Panc1 (cell line): Measurements from ENCODE around the gene UNC93A. TPM values are rescaled to one million over a fixed set of nuclear protein-coding genes. Genes with fewer than 3 reads are reported as not detected.

Experiments used
- ATAC-seq: fragments of 200-7000 bp; cut with Tn5 transposase; 2 replicates; pipeline ENCODE4 v1.9.1; 2020; ENCODE audit warnings: mild to moderate bottlenecking, moderate library complexity
- BruUV-seq: library from RNA; stranded (reverse); fragments of 400-500 nt; replicated peaks from 2 replicates; lab custom pipeline; 2021; lab: Mats Ljungman, UMichigan
- CTCF ChIA-PET: fragments of 300-600 bp; sonication (Branson Sonifier 250); formaldehyde crosslinking; loops from one replicate; lab custom pipeline; 2022; ENCODE audit warnings: antibody characterized with exemption; lab: Charles Lee
- POLR2A ChIA-PET: fragments of 300-600 bp; sonication (Branson Sonifier 250); formaldehyde crosslinking; loops from one replicate; lab custom pipeline; 2022; ENCODE audit warnings: antibody characterized with exemption; lab: Charles Lee
- DNase-seq: peaks from one replicate; pipeline ENCODE4 v3.0.0-alpha.2; 2010; ENCODE audit warnings: low read depth, low spot score
- H3K27ac ChIP-seq: 2 replicates; pipeline ENCODE4 v1.5.1; 2011; ENCODE audit warnings: mild to moderate bottlenecking, low read length, inconsistent platforms
- H3K27me3 ChIP-seq: fragments of 200-500 bp; sonication (Bioruptor generic); 2 replicates; pipeline ENCODE4 v1.6.0; 2014; ENCODE audit warnings: low read length, inconsistent platforms; ENCODE audit not compliant: control insufficient read depth, insufficient read depth
- H3K36me3 ChIP-seq: fragments of 200-500 bp; sonication (Bioruptor generic); 2 replicates; pipeline ENCODE4 v1.5.1; 2014; ENCODE audit warnings: inconsistent platforms, mild to moderate bottlenecking, low read length, moderate library complexity; ENCODE audit not compliant: control insufficient read depth, insufficient read depth
- H3K4me1 ChIP-seq: 2 replicates; pipeline ENCODE4 v1.5.1; 2011; ENCODE audit warnings: inconsistent platforms, mild to moderate bottlenecking, low read length, moderate library complexity; ENCODE audit not compliant: control insufficient read depth, insufficient read depth
- H3K4me3 ChIP-seq, 2 experiments: 2 replicates each; pipeline ENCODE4 v1.5.1; 2011 to 2012; ENCODE audit warnings: low read depth in 2 of 2, low read length in 2 of 2, mild to moderate bottlenecking in 2 of 2, inconsistent platforms in 1 of 2, moderate library complexity in 1 of 2
- H3K9me3 ChIP-seq: fragments of 200-500 bp; sonication (Bioruptor generic); 2 replicates; pipeline ENCODE4 v1.5.1; 2014; ENCODE audit warnings: low read depth, mild to moderate bottlenecking, inconsistent platforms, low read length, moderate library complexity; ENCODE audit not compliant: control insufficient read depth, insufficient read depth
- CTCF ChIP-seq: fragments of 450-650 bp; IDR thresholded peaks from 2 replicates; pipeline ENCODE4 v1.5.1; 2017; ENCODE audit warnings: mild to moderate bottlenecking
- POLR2AphosphoS5 ChIP-seq: IDR thresholded peaks from 2 replicates; pipeline ENCODE4 v1.6.1; 2012; ENCODE audit warnings: mild to moderate bottlenecking, low read depth, low read length, moderate library complexity
- REST ChIP-seq, 2 experiments: IDR thresholded peaks; 2 replicates each; pipeline ENCODE4 v1.6.1; 2011 to 2012; ENCODE audit warnings: low read depth in 2 of 2, control low read depth in 1 of 2, low read length in 1 of 2, mild to moderate bottlenecking in 1 of 2, moderate library complexity in 1 of 2; ENCODE audit not compliant: insufficient read depth in 1 of 2
- SIN3A ChIP-seq: IDR thresholded peaks from 2 replicates; pipeline ENCODE4 v1.6.1; 2012; ENCODE audit warnings: low read depth, mild to moderate bottlenecking, low read length, moderate library complexity, borderline replicate concordance; ENCODE audit not compliant: insufficient read depth
- TCF7L2 ChIP-seq: IDR thresholded peaks from 2 replicates; pipeline ENCODE4 v1.6.1; 2011; ENCODE audit warnings: mild to moderate bottlenecking, low read depth, low read length, inconsistent platforms
- in situ Hi-C: cut with HindIII; loops from 2 replicates; pipeline ENCODE4 v1.10.0; 2016; ENCODE audit warnings: low sequenced_read_pairs, low pct_unique_long_range_greater_than_20kb
- intact Hi-C: fragments of 100-400 bp; cut with micrococcal nuclease; formaldehyde crosslinking; loops from one replicate; pipeline ENCODE4 v1.10.0; 2022; ENCODE audit not compliant: unreplicated experiment
- total RNA-seq: library from RNA; stranded (reverse); gene quantifications from one replicate; pipeline ENCODE4 v1.2.1, GENCODE V29; 2021; ENCODE audit not compliant: unreplicated experiment

UNC93A gene
- total RNA-seq, 1 experiment from 2014 or later, result not detected

GRCh38 chr6:167294651-167295494 lies 3.8 kb downstream of the UNC93A start:
- no peak overlapping the region for H3K27ac ChIP-seq
- H3K36me3 ChIP-seq, result no peaks in the 10 kb centered on the region
- H3K4me3 ChIP-seq, result no peak overlapping the region
- ChIA-PET POLR2A (no interaction called here), CTCF (interaction anchor here (0.5 kb wide), 1 partner anchor 171 kb away, joined by 3 read pairs; no protein-coding TSS in a partner anchor)
- no peaks in the 10 kb centered on the region for H3K9me3 ChIP-seq
- ATAC-seq (no peak), DNase-seq (no peak)
- TF ChIP-seq SIN3A (no peak), POLR2AphosphoS5 (no peak), REST (IDR thresholded peaks at IDR 0.05; ENCODE audit: insufficient read depth in 1 of 2, low read depth in 2 of 2, low read length in 1 of 2) (no peak), CTCF (no peak), TCF7L2 (no peak)
- in situ Hi-C loops (no loop called here), intact Hi-C loops (no loop called here)
- H3K4me1 ChIP-seq, result no peaks in the 10 kb centered on the region
- BruUV-seq, result no TSS peak
- H3K27me3 ChIP-seq, result peaks cover 9% of the 10 kb centered on the region

- intact Hi-C loops (no loop called here), in situ Hi-C loops (no loop called here)
- Histone ChIP-seq H3K4me1 (no peaks in the 10 kb centered on the region), H3K27ac (no peak overlapping the region), H3K4me3 (no peak overlapping the region), H3K36me3 (no peaks in the 10 kb centered on the region), H3K9me3 (no peaks in the 10 kb centered on the region), H3K27me3 (peaks cover 7% of the 10 kb centered on the region)
- no peak for DNase-seq
- TF ChIP-seq REST (IDR thresholded peaks at IDR 0.05; ENCODE audit: insufficient read depth in 1 of 2, low read depth in 2 of 2, low read length in 1 of 2) (no peak), CTCF (no peak), TCF7L2 (no peak), SIN3A (no peak), POLR2AphosphoS5 (no peak)
- BruUV-seq, result no TSS peak
- ChIA-PET POLR2A (no interaction called here), CTCF (interaction anchor here (0.5 kb wide), 1 partner anchor 171 kb away, joined by 3 read pairs; no protein-coding TSS in a partner anchor)
- ATAC-seq, result no peak
Measured at GRCh38 chr6:167295495-167296292, 4.6 kb downstream of the UNC93A start.
